IMR-90 (cell line): ENCODE results near the gene SEC22B. TPM values are rescaled to one million over a fixed set of nuclear protein-coding genes. Genes with fewer than 3 reads are reported as not detected.
"Not testable (repeated sequence)": the region's sequence is repeated elsewhere in the genome, so short reads cannot be mapped to it uniquely, and the experiment has no call there.

ENCODE experiments used
- ATAC-seq: fragments of 200-7000 bp; cut with Tn5 transposase; 2 replicates; pipeline ENCODE4 v1.9.1; 2020; ENCODE audit warnings: low read depth, mild to moderate bottlenecking, moderate library complexity
- BruUV-seq: library from RNA; stranded (reverse); fragments of 400-500 nt; replicated peaks from 2 replicates; lab custom pipeline; 2021; lab: Mats Ljungman, UMichigan
- CTCF ChIA-PET: fragments of 300-600 bp; formaldehyde crosslinking; extraction: SDS; loops from one replicate; lab custom pipeline; 2021; ENCODE audit warnings: antibody characterized with exemption; lab: Yijun Ruan, JAX
- POLR2A ChIA-PET: fragments of 300-600 bp; sonication (Branson Sonifier 250); formaldehyde crosslinking; loops from one replicate; lab custom pipeline; 2022; ENCODE audit warnings: antibody characterized with exemption; ENCODE audit not compliant: unreplicated experiment; lab: Charles Lee
- DNase-seq: peaks from one replicate; pipeline ENCODE4 v3.0.0; 2013
- H2AFZ ChIP-seq: replicated peaks from 2 replicates; pipeline ENCODE3; 2013; ENCODE audit warnings: low read length, mild to moderate bottlenecking; ENCODE audit not compliant: poor library complexity
- H2AK5ac ChIP-seq: 2 replicates; pipeline ENCODE4 v1.6.1; 2013; ENCODE audit warnings: low read depth, low read length, inconsistent platforms
- H2AK9ac ChIP-seq: replicated peaks from 2 replicates; pipeline ENCODE3; 2013; ENCODE audit warnings: mild to moderate bottlenecking, low read depth, low read length, moderate library complexity; ENCODE audit not compliant: poor library complexity
- H2BK120ac ChIP-seq: 2 replicates; pipeline ENCODE4 v1.6.1; 2013; ENCODE audit warnings: low read depth, low read length, inconsistent platforms
- H2BK15ac ChIP-seq: 3 replicates; pipeline ENCODE4 v1.6.1; 2013; ENCODE audit warnings: low read depth, low read length, inconsistent platforms
- H2BK20ac ChIP-seq: 2 replicates; pipeline ENCODE4 v1.6.1; 2013; ENCODE audit warnings: low read depth, mild to moderate bottlenecking, inconsistent platforms, low read length, moderate library complexity
- H2BK5ac ChIP-seq: 2 replicates; pipeline ENCODE4 v1.6.1; 2013; ENCODE audit warnings: mild to moderate bottlenecking, low read depth, low read length, inconsistent platforms; ENCODE audit not compliant: poor library complexity, severe bottlenecking
- H3K14ac ChIP-seq: replicated peaks from 2 replicates; pipeline ENCODE4 v1.6.1; 2013; ENCODE audit warnings: low read depth, low read length, inconsistent platforms
- H3K18ac ChIP-seq: 2 replicates; pipeline ENCODE4 v1.6.1; 2013; ENCODE audit warnings: low read depth, low read length, control low read depth
- H3K23ac ChIP-seq: 2 replicates; pipeline ENCODE4 v1.6.1; 2013; ENCODE audit warnings: low read depth, low read length, inconsistent platforms
- H3K27ac ChIP-seq: 2 replicates; pipeline ENCODE4 v1.5.1; 2013; ENCODE audit warnings: mild to moderate bottlenecking, control low read depth, low read length; ENCODE audit not compliant: insufficient read depth
- H3K27me3 ChIP-seq: 2 replicates; pipeline ENCODE4 v1.6.1; 2013; ENCODE audit warnings: low read length; ENCODE audit not compliant: control insufficient read depth, insufficient read depth
- H3K36me3 ChIP-seq: 2 replicates; pipeline ENCODE4 v1.6.1; 2013; ENCODE audit warnings: low read length, mixed read lengths; ENCODE audit not compliant: control insufficient read depth, insufficient read depth
- H3K4ac ChIP-seq: 2 replicates; pipeline ENCODE4 v1.6.1; 2013; ENCODE audit warnings: low read depth, low read length, inconsistent platforms
- H3K4me1 ChIP-seq: 2 replicates; pipeline ENCODE4 v1.6.1; 2013; ENCODE audit warnings: low read length, mixed read lengths; ENCODE audit not compliant: control insufficient read depth, insufficient read depth
- H3K4me2 ChIP-seq: 2 replicates; pipeline ENCODE4 v1.6.1; 2013; ENCODE audit warnings: low read depth, mild to moderate bottlenecking, control low read depth, low read length, moderate library complexity
- H3K4me3 ChIP-seq: 2 replicates; pipeline ENCODE4 v1.5.1; 2013; ENCODE audit warnings: low read depth, mild to moderate bottlenecking, control low read depth, low read length, moderate library complexity; ENCODE audit not compliant: insufficient read depth
- H3K56ac ChIP-seq: 2 replicates; pipeline ENCODE4 v1.6.1; 2013; ENCODE audit warnings: low read length, inconsistent platforms; ENCODE audit not compliant: insufficient read depth; ENCODE audit errors: extremely low read depth
- H3K79me1 ChIP-seq, 2 experiments: 2 replicates each; pipeline ENCODE4 v1.6.1; 2013; ENCODE audit warnings: low read length in 2 of 2, inconsistent platforms in 1 of 2, low read depth in 1 of 2
- H3K9ac ChIP-seq: 2 replicates; pipeline ENCODE4 v1.6.1; 2013; ENCODE audit warnings: low read depth, low read length, control low read depth
- H3K9me1 ChIP-seq: 2 replicates; pipeline ENCODE4 v1.6.1; 2013; ENCODE audit warnings: low read length, inconsistent platforms; ENCODE audit not compliant: insufficient read depth
- H3K9me3 ChIP-seq: 2 replicates; pipeline ENCODE4 v1.6.1; 2013; ENCODE audit warnings: low read length; ENCODE audit not compliant: control insufficient read depth, insufficient read depth
- H4K20me1 ChIP-seq: 2 replicates; pipeline ENCODE4 v1.6.1; 2013; ENCODE audit warnings: low read length, inconsistent platforms; ENCODE audit not compliant: insufficient read depth
- H4K5ac ChIP-seq: 2 replicates; pipeline ENCODE4 v1.6.1; 2013; ENCODE audit warnings: mild to moderate bottlenecking, low read depth, low read length, control low read depth
- H4K8ac ChIP-seq, 2 experiments: 2 replicates each; pipeline ENCODE4 v1.6.1; 2013; ENCODE audit warnings: low read depth in 2 of 2, low read length in 2 of 2, control low read depth in 1 of 2, inconsistent platforms in 1 of 2
- H4K91ac ChIP-seq: 2 replicates; pipeline ENCODE4 v1.6.1; 2013; ENCODE audit warnings: low read depth, low read length, inconsistent platforms; ENCODE audit not compliant: insufficient read depth
- RAD21 ChIP-seq: IDR thresholded peaks from 2 replicates; pipeline ENCODE4 v1.6.1; 2012; ENCODE audit warnings: low read length, improper control_type of control experiment
- WGBS, 2 experiments: methylation state at CpG; one replicate each; pipeline versions ENCODE4 v1.1.5 to v1.1.7; 2013; ENCODE audit warnings: missing lambda C conversion rate in 2 of 2; ENCODE audit not compliant: insufficient read length in 1 of 2; ENCODE audit errors: extremely low coverage in 2 of 2; 5-methylcytosine and 5-hydroxymethylcytosine counted together
- dilution Hi-C: fragments of 300-500 bp; cut with HindIII; formaldehyde crosslinking; loops from one replicate; pipeline ENCODE4 v1.14.3; 2018; ENCODE audit warnings: low sequenced_read_pairs; ENCODE audit not compliant: unreplicated experiment
- in situ Hi-C: fragments of 300-500 bp; cut with MboI; formaldehyde crosslinking; loops from 3 replicates; pipeline ENCODE4 v1.14.3; 2019; ENCODE audit warnings: low sequenced_read_pairs, inconsistent platforms, mixed read lengths
- intact Hi-C: fragments of 100-400 bp; cut with micrococcal nuclease; formaldehyde crosslinking; loops from 2 replicates; pipeline ENCODE4 v1.10.0; 2022
- polyA plus RNA-seq, 3 experiments: library from polyadenylated mRNA; depleted of rRNA; stranded (reverse); fragments of >200 nt; gene quantifications; 2 replicates each; pipeline ENCODE4 v1.2.3, GENCODE V29; 2012; ENCODE audit warnings: low replicate concordance in 1 of 3
- total RNA-seq: library from RNA; depleted of rRNA; stranded (reverse); fragments of >200 nt; gene quantifications from 2 replicates; pipeline ENCODE4 v1.2.3, GENCODE V29; 2012

SEC22B gene
- total and polyA plus RNA-seq, 2 of the 4 experiments (the other 2 are of a cell fraction) = 35.9 to 57.4 TPM

DNA sequence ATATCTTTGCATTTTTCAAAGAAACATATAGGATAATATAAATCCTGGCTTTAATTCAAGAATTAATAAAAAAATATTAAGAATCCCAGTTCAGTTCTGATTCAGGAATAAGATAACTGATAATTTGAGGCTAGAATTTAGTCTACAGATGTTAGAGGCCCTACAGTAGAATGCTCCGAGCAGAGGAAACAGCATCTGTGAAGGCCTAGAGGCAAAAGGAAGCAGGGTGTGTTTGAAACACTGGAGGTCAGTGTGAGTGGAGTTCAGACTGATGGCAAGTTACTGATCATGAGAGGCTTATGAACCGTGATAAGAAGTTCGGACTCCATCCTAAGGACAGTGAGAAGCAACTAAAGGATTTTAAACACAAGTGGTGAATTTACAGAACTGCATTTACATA lies 33.0 kb downstream of the SEC22B start:
- H4K5ac ChIP-seq, H3K9me1 ChIP-seq, BruUV-seq, H3K4me2 ChIP-seq, dilution Hi-C loops, H4K20me1 ChIP-seq, H2AFZ ChIP-seq, H3K9me3 ChIP-seq, H2AK9ac ChIP-seq, POLR2A ChIA-PET, H3K36me3 ChIP-seq, in situ Hi-C loops, H3K27me3 ChIP-seq, CTCF ChIA-PET, H3K4me1 ChIP-seq, H3K79me1 ChIP-seq, H3K4me3 ChIP-seq, H3K9ac ChIP-seq: not testable (repeated sequence)
- H3K23ac ChIP-seq = peak overlapping the region; percentile 94; the same call in 1 of the 2 replicates
- peak overlapping the region; percentile 22; the same call in 1 of the 2 replicates for H3K18ac ChIP-seq
- H3K56ac ChIP-seq = 0 out of 2 replicates have a peak overlapping the region, but pooled peaks have one; percentile 17
- H3K4ac ChIP-seq = peak overlapping the region; percentile 92
- DNase-seq (peak; percentile 55), ATAC-seq (peak; percentile 48)
- peak overlapping the region; percentile 67; the same call in 1 of the 2 replicates for H2AK5ac ChIP-seq
- WGBS, 2 experiments = no CpG with 5 or more reads among the region's 3 CpGs
- intact Hi-C loops = loop anchor here (10.0 kb wide), 2 partner anchors 199 to 269 kb away; no protein-coding TSS in a partner anchor
- TF ChIP-seq RAD21 = peak; percentile 10; the same call in 1 of the 2 replicates
- H4K91ac ChIP-seq = peak overlapping the region; percentile 85
- peak overlapping the region; percentile 89 for H2BK5ac ChIP-seq
- H2BK15ac ChIP-seq = peak overlapping the region; percentile 86; the same call in 2 of the 3 replicates
- H4K8ac ChIP-seq = peak overlapping the region; percentile 66 to 97; a peak in 2 of 4 replicates
- peak overlapping the region; percentile 98 for H2BK120ac ChIP-seq
- H3K27ac ChIP-seq = peak overlapping the region; percentile 56
- peak overlapping the region; percentile 98 for H3K14ac ChIP-seq
- peak overlapping the region; percentile 98 for H2BK20ac ChIP-seq

DNA sequence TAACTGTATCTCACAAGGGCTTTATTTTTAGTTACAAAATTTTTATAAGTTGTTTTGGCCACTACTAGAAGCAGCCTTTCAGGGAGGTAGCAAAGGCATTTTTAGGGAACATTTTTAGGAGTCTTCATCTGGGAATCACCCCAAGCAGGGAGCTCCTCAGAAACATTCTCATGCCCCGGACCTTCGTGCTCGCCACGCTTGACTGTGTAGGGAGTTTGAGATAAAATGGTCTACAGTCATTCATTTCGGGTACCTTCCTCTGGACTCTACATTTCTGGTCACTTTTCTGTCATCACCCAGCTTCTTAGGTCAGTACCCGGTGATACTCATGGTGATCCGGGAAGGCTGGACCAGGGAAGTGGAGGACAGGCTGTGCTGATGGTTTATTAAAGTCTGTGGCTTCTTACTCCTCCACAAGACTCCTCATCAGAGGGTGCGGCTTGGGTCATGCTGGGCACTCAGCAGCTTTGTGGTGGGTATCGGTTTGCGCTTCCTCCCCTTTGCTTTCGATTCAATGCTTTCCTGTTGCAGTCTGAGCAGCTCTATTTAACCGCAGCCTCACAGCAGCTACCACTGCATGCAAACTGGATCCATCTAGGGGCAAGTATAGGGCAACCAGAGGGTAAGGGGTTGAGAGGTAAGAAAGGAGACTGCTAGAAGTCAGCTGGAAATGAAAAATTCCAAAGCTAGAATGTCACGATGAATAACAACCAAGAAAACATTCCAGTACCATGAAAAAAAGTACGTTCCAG lies 33.6 kb downstream of the SEC22B start:
- Histone ChIP-seq H3K18ac (0 out of 2 replicates have a peak overlapping the region, but pooled peaks have one; percentile 14), H4K8ac (peak overlapping the region in 1 of 2 experiments; percentile 94; a peak in 2 of 4 replicates), H3K14ac (peak overlapping the region; percentile 89; the same call in 1 of the 2 replicates), H2BK20ac (peak overlapping the region; percentile 85), H4K91ac (peak overlapping the region; percentile 70; the same call in 1 of the 2 replicates), H3K4me2 (peak overlapping the region; percentile 56), H2BK5ac (peak overlapping the region; percentile 84), H3K4ac (peak overlapping the region; percentile 94), H3K23ac (peak overlapping the region; percentile 73; the same call in 1 of the 2 replicates), H2BK120ac (peak overlapping the region; percentile 91), H2AK5ac (peak overlapping the region; percentile 70; the same call in 1 of the 2 replicates), H3K27ac (peak overlapping the region; percentile 15), H2BK15ac (peak overlapping the region; percentile 92; the same call in 1 of the 3 replicates), H3K56ac (peak overlapping the region; percentile 43; the same call in 1 of the 2 replicates)
- H3K79me1 ChIP-seq, in situ Hi-C loops, POLR2A ChIA-PET, H3K4me1 ChIP-seq, dilution Hi-C loops, H2AFZ ChIP-seq, H3K4me3 ChIP-seq, H2AK9ac ChIP-seq, CTCF ChIA-PET, H4K5ac ChIP-seq, H3K9ac ChIP-seq, H3K9me3 ChIP-seq, H4K20me1 ChIP-seq, H3K9me1 ChIP-seq, H3K36me3 ChIP-seq, H3K27me3 ChIP-seq, BruUV-seq: not testable (repeated sequence)
- intact Hi-C loops = loop anchor here (10.0 kb wide), 2 partner anchors 198 to 268 kb away; no protein-coding TSS in a partner anchor
- DNase-seq (peak; percentile 56), ATAC-seq (peak; percentile 66)
- WGBS, 2 experiments = no CpG with 5 or more reads among the region's 14 CpGs
